Measurements from ENCODE around the gene SHB.
A peak's percentile ranks its signal among the peaks of the same experiment; 100 is the strongest.

The SHB gene

GRCh38 chr9:38088006-38088925 lies 19.2 kb upstream of the SHB start:
- DNase-seq (ENCODE audit: low spot score) = peak; percentile 51

DNA sequence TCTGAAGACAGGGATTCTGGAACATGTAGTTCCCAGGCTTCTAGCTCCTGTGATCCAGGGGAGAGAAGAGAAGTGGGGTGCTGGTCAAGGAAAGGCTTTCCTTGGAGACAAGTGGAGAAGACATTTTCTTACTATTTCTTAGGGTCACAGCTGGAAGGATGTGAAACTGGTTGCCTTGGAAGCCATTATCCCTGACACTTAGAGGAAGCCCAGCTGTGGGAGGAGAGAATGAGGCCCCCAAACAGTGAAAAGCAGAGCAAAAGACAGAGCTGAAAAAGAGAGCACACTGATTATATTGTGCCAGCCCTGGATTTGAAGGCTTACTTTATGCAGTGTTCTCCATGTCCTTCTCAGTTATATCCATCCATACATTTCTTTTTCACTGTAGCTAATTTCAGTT lies 17.5 kb upstream of the SHB start:
- DNase-seq (ENCODE audit: low spot score) = no peak

DNA sequence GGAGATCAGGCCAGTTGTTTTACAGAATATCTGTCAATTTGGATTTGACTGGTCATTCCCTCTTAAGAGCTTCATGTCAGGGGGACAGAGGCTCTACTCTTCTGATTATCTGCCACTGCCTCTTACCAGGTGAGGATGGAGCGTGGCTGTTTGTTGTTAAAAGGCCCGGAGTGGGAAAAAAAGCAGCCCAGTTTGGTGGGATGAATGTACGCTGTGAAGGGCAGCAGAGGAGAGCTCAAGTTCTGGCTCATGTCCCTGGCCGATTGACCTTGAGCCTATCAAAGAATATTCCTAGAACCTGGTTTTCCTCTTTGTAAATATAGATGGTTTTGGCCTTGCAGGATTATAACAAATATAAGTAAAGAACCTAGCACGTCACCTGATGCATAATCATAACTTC lies 16.3 kb upstream of the SHB start:
- DNase-seq (ENCODE audit: low spot score) = no peak

DNA sequence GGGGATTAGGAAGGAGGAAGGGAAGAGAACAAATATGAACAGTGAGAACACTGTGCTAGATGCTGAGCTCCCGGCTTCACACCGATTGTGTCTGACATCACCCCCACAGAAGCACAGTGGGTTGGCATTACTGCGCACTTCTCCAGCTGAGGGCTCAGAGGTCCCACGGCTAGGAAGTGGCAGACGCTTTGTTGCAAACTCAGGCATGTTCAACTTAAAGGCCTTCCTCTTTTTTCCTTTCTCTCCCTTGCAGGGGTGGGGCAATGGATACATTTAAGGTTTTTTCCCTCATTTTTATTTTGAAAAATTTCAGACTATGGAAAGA lies 15.5 kb upstream of the SHB start:
- DNase-seq (ENCODE audit: low spot score) = peak; percentile 65

- DNase-seq (ENCODE audit: low spot score) = no peak
Observed at GRCh38 chr9:38083858-38084555, 15.0 kb upstream of the SHB start.

GRCh38 chr9:38082446-38083287 lies 13.6 kb upstream of the SHB start:
- DNase-seq (ENCODE audit: low spot score) = no peak

DNA sequence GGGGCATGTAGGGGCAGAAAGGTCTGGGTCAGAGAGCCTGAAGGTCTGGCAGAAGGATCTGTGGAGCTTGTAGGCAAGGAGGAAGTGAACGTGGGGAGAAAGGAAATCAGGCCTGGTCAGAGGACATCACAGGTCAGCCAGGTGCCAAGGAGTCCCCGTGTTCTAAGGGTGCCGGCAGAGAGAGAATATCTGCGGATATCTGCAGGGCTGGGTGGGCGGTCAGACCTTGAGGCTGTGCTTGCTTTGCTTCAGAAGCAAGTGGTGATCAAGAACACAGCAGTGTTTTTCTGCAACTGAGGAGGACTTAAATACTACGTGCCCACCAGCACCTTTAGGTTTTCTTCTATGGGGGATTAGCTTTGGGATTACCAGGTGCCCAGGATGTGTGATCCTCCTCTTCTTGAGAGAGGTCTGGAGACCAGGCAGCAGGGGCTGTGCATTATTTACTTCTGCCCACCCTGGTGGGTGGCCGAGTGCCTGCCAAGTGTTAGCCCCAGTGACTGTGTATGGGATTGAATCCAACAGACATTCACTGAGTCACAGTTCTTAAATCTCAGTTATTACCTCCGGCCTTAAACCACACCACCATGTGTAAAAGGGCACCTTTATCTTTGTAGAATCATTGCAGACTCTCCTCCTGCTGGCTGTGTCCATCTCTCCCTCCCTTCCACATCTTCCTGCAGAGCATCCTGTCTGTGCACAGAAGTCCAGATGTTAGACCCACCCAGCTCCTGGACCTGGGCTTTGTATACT lies 12.5 kb upstream of the SHB start:
- DNase-seq (ENCODE audit: low spot score) = no peak

DNA sequence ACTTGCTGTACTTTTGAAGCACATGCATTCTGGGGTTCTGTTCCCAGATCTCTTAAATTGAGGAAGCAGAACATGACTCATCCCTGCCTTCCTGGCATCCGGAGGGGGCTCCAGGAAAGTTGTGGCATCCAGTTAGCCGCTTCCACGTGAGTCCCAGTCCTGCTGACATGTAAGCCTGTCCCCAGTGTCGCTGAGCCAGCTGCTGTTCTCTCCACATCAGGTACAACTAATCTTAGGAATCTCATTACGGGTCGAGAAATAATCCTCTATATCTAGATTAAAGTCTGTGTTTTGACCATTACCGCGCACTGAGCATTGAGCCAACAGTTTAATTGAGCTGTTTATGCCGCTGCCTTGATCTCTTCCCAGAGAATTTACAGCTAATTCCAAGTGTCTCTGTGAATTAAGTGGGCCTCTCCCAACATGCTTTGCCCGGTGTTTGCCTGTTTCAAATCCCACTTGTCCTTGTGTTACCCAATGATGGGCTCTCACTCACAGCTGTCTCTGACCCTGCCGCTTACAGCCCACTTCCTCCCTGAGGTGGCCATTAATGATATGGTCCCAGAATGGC lies 10.5 kb upstream of the SHB start:
- DNase-seq (ENCODE audit: low spot score) = no peak

DNA sequence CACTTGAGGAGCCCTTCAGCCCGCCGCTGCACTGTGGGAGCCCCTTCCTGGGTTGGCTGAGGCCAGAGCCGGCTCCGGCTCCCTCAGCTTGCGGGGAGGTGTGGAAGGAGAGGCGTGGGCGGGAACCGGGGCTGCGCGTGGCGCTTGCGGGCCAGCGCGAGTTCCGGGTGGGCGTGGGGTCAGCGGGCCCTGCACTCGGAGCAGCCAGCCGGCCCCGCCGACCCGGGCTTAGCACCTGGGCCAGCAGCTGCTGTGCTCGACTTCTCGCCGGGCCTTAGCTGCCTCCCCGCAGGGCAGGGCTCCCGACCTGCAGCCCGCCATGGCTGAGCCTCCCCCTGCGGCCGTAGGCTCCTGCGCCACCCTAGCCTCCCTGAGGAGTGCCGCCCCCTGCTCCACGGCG lies 6.2 kb upstream of the SHB start:
- no peak for DNase-seq (ENCODE audit: low spot score)

GRCh38 chr9:38074441-38074961 lies 5.5 kb upstream of the SHB start:
- DNase-seq (ENCODE audit: low spot score) = no peak

DNA sequence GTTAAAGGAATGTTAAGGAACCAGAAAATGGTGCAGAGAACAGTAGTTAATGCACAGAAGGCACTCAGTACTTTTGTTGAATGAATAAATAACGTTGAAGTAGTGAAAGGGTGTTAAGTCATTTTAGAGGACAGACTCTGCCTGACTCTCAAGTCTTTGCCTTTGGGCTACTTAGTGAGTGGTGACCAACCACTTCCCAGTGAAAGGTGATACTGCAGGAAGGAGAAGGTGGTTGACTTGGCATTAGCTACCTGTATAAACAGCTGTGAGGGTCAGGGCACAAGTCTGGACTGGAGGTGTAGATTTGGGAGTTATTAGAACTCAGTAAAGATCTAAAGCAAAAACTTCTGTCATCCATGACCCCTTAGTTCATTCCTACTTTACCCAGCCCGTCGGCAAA lies 4.9 kb upstream of the SHB start:
- DNase-seq (ENCODE audit: low spot score) = no peak

DNA sequence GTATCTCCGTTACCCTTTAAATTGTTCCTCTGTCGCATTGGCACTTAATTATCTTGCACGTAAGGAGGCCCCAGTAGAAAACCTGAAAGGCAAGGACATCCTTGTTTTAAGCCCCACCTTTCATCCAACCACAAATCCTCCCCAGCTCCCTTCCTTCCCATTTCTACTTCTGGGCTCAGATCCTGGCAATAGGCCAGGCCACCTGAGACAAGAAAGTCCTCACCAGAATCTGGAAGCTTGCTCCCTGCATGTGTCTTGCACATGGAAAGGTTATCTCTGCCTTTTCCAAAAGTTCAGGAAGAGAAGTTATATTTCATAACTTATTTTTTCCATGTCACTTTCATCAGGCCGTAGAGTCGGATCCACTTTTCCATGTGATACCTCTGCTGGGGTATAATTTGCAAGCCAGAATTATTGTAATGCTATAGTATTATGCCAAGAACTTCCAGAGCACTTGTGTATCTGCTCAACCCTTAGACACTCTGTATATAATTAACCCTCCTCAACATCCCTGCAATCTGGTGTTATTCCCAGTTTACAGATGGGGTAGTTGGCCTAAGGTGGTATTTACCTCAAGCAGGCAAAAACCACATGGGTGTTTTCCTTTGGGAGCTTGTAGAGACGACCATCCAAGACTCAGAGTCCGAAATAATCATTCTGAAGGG lies 2.6 kb upstream of the SHB start:
- DNase-seq (ENCODE audit: low spot score) = no peak

- DNase-seq (ENCODE audit: low spot score) = no peak
Observed at GRCh38 chr9:38067859-38068681, 957 bp downstream of the SHB start.

GRCh38 chr9:38066914-38067858 lies 1.8 kb downstream of the SHB start:
- DNase-seq (ENCODE audit: low spot score) = no peak

DNA sequence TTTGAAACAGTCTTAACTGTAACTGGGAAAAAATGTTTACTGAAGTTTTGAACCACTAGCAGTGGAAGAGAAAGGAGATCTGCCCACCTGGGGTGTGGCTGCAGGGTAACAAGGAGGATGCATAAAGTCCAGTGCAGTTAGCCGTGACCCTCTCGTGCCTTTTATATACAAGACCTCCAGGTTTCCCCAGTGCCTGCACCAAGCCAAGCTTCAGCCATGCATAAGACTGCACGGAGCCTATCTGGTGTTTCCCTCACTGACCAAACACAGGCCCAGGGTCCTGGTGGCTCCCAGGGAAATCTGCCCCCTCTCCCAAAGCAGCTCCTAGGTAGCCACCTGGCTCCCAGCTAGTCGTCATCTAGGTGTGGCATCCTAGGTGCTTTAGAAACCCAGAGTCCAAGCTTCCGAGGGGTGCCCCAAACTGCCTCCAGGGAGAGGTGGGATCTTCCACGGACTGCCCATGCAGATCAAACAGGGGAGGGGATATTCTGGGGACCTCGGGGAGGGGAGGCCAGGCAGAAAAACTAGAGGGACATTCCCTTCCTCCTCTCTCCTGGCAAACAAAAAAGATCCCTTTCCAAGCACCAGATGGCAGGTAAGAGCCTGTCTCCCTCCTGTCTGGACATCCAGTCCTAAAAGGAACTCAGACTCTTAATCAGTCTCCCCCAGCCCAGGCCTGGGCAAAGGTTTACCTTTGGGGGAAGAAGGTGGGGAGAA lies 2.7 kb downstream of the SHB start:
- no peak for DNase-seq (ENCODE audit: low spot score)

GRCh38 chr9:38065369-38066075 lies 3.5 kb downstream of the SHB start:
- DNase-seq (ENCODE audit: low spot score) = no peak

GRCh38 chr9:38064842-38065368 lies 4.1 kb downstream of the SHB start:
- DNase-seq (ENCODE audit: low spot score) = no peak
